Stimulated activated CD8-positive, alpha-beta memory T cell treated with anti-CD3 and anti-CD28 coated beads, Interleukin-7, amount 100 ng/mL, for 24 hours (primary cell): Measurements from ENCODE around the gene TMEM140.
"Not testable (repeated sequence)": the region's sequence is repeated elsewhere in the genome, so short reads cannot be mapped to it uniquely, and the experiment has no call there.

Experiments
- DNase-seq: peaks from one replicate; pipeline ENCODE4 v3.0.0-alpha.2; 2020; ENCODE audit warnings: low read depth

The TMEM140 gene

GRCh38 chr7:135147899-135148721 lies at the start of gene TMEM140:
Gene TMEM140, plus strand, starts transcription at chr7:135148072. Its CDS starts 16,370 bp downstream, at chr7:135164442.
- no peak for DNase-seq

- DNase-seq, result no peak
Measured at GRCh38 chr7:135098391-135098790, 49.5 kb upstream of the TMEM140 start.

GRCh38 chr7:135100856-135101255 lies 47.0 kb upstream of the TMEM140 start:
- no peak for DNase-seq

- DNase-seq, result no peak
Measured at GRCh38 chr7:135102372-135102771, 45.5 kb upstream of the TMEM140 start.

DNA sequence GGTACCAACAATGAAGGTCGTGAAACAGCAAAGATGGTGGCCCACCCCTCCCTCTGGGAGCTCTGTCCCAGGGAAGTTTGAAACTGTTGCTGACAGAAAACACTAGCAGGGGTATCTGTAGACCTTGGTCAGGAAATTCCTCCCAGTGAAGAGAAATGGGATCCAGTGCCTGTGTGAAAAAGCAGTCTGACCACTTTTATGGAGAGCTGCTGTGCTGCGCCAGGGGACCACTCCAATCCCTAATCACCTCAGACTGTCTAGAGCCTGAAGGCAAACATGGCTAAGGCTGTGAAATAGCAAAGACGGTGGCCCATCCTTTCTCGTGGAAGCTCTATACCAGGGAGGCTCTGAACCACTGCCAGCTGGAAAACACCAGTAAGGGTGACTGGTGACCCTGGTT lies 38.3 kb upstream of the TMEM140 start:
- no peak for DNase-seq

DNA sequence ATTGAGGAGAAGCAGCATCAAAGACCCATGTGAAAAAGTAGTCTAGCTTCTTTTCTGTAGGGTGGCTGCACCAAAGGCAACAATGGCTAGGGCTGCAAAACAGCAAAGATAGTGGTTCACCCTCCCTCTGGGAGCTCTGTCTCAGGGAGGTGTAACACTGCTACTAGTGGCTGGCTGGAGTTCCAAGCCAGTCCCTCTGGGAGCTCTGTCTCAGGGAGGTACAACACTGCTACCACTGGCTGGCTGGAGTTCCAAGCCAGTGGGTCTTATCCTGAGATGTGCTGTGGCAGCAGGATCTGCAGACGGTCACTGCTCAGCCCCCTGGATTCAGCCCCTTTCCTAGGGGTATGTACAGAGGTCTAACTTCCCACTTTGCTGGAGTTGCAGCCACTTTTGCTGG lies 37.9 kb upstream of the TMEM140 start:
- no peak for DNase-seq

- DNase-seq, result no peak
Measured at GRCh38 chr7:135111379-135111778, 36.5 kb upstream of the TMEM140 start.

- DNase-seq, result no peak
Measured at GRCh38 chr7:135114622-135115021, 33.2 kb upstream of the TMEM140 start.

DNA sequence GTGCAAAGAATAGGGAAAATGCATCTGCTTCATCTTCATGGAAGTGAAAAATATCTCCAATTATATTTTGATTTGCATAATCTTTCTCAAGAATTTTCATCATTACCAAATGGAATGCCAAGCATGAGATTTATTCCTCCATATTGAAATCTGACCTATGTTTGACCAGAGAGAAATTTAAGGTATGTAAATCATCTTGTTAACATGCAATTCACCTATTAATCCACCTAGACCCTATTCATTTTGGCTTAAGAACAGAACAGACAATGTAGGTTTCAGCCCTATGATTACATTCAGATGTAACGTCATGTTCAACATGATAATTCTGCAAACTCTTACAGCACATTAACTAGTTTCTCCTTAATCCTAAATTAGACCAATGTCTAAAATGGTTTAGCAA lies 30.8 kb upstream of the TMEM140 start:
- no peak for DNase-seq

DNA sequence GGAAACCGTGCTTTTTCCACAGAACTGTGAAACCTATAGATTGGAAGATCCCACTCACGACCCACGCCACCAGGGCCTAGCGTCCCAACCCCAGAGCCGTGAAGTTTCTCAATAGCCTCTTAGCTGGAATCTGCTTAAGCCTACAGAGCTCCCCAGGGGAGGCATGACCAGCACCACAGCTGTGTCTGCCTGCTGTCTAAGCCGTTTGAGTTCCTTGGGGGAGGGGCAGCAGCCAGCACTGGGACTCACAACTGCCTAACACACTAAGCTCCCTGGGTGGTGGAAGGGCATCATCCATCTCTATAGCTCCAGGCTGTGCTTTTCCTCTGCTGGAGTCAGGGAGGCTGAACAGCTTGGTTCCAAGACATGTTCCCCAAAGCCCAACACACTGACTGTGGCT lies 26.0 kb upstream of the TMEM140 start:
- no peak for DNase-seq

- not testable (repeated sequence) for DNase-seq
Measured at GRCh38 chr7:135124631-135125030, 23.2 kb upstream of the TMEM140 start.

DNA sequence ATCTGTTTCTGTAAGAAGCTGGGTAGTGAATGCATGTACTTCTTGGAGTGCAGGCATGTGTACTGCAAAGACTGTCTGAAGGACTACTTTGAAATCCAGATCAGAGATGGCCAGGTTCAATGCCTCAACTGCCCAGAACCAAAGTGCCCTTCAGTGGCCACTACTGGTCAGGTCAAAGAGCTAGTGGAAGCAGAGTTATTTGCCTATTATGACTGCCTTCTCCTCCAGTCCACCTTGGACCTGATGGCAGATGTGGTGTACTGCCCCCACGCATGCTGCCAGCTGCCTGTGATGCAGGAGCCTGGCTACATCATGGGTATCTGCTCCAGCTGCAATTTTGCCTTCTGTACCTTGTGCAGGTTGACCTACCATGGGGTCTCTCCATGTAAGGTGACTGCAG lies 18.9 kb upstream of the TMEM140 start:
- no peak for DNase-seq

GRCh38 chr7:135129579-135129978 lies 18.3 kb upstream of the TMEM140 start:
- no peak for DNase-seq

GRCh38 chr7:135143885-135144668 lies 3.8 kb upstream of the TMEM140 start:
- DNase-seq, result no peak

GRCh38 chr7:135147341-135147898 lies 452 bp upstream of the TMEM140 start:
- no peak for DNase-seq

DNA sequence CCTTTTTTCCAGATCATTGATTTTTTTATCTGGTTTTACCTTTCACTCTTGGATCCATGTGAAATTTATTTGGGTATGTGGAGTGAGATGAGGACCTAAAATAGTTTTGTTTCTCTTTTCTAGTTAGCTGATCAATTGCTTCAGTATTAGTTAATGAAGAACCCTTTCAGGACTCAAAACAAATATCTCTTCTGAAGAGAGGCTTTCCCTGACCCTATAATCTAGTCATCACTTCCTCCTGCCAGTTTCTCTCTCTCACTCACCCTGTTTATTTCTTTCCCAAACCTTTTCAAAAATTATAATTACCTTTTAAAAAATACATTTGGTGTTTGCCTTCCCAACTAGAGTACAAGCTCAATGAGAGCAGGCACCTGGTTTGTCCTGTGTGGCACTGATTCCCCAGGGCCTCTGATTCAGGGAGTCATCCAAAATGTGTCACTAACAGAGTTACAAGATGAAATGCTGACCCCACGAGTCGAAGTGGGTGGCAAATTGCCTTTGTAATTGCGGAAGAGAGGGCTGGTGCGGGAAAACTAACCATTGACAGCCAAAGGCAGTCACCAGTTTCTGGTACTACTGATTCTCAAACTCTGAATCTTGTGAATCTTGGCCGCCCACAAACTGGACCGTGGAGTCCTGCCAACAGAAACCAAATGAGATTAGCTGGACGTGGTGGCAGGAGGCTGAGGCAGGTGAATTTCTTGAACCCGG lies 2.4 kb downstream of the TMEM140 start:
- DNase-seq, result no peak

- DNase-seq, result no peak
Measured at GRCh38 chr7:135151132-135151531, 3.3 kb downstream of the TMEM140 start.

DNA sequence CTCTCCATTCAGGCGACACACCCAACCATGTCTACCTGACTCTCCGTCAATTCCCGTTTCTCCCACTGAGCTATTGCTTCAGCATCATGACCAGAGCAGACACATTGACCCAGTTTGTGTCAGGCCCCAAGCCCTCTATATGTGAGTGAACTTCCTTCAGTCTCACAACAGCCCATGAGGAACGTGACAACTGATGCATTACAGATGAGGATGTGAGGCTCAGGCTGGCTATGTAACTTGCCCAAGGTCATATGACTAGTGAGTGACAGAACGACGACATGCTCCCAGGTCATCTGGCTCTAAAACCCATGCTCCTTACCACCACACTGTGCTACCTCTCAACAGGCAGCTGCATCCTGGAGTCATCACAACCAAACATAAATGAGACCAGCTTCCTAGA lies 3.7 kb downstream of the TMEM140 start:
- no peak for DNase-seq

- no peak for DNase-seq
Measured at GRCh38 chr7:135152442-135152841, 4.6 kb downstream of the TMEM140 start.

DNA sequence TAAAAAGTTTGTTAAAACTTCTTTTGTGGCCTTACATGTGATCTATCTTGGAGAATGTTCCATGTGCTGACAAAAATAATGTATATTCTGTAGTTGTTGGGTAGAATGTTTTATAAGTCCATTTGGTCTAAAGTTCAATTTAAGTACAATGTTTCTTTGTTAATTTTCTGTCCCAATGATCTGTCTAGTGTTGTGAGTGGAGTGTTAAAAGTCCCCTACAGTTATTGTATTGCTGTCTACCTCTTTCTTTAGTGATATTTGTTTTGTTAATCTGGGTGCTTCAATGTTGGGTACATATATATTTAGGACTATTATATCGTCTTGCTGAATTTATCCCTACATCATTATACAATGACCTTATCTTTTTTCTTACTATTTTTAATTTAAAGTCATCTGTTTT lies 6.9 kb downstream of the TMEM140 start:
- DNase-seq, result no peak

- no peak for DNase-seq
Measured at GRCh38 chr7:135156290-135156689, 8.4 kb downstream of the TMEM140 start.

DNA sequence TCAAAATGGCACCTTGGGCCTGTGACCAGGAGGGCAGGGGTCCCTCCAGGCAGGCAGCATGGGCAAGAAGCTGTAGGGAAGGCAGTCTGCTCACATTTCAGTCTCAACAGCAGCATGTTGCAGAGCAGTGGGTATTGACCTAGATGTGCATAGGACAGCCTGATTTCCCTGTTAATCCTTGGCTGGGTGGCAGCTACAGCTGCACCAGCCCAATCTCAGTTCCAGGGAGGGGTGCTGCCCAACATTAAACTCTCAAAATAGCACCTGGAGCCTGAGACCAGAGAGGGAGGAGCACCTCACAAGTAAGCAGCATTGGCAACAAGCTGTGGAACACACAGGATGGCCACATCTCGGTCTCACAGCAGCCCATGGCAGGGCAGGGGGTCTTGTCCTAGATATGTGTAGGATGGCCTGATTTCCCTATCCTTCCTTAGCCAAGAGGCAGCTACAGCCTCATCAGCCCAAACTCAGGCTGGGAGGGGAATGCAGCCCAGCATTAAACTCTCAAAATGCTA lies 10.3 kb downstream of the TMEM140 start:
- DNase-seq, result no peak
